Neural progenitor cell (in vitro differentiated cells): ENCODE data around the gene KDM5B. TPM values are rescaled to one million over a fixed set of nuclear protein-coding genes. Genes with fewer than 3 reads are reported as not detected.

Experiments used
- DNase-seq: peaks from one replicate; pipeline ENCODE4 v3.0.0-alpha.2; 2016; ENCODE audit warnings: low spot score
- H2AFZ ChIP-seq: fragments of 200-600 bp; sonication (generic); replicated peaks from 2 replicates; pipeline ENCODE4 v1.6.1; 2016; ENCODE audit warnings: antibody characterized with exemption
- H3F3A ChIP-seq: fragments of 200-600 bp; sonication (generic); 2 replicates; pipeline ENCODE4 v1.6.1; 2016; ENCODE audit warnings: antibody characterized with exemption, low read depth
- H3K27ac ChIP-seq: fragments of 200-600 bp; sonication (generic); 2 replicates; pipeline ENCODE4 v1.5.1; 2016; ENCODE audit warnings: mild to moderate bottlenecking
- H3K27me3 ChIP-seq: fragments of 200-600 bp; sonication (generic); 2 replicates; pipeline ENCODE4 v1.6.1; 2016; ENCODE audit warnings: mild to moderate bottlenecking, moderate library complexity
- H3K36me3 ChIP-seq: fragments of 200-600 bp; sonication (generic); 2 replicates; pipeline ENCODE4 v1.5.1; 2016
- H3K4me1 ChIP-seq: fragments of 200-600 bp; sonication (generic); 2 replicates; pipeline ENCODE4 v1.6.1; 2016; ENCODE audit warnings: mixed run types
- H3K4me2 ChIP-seq: fragments of 200-600 bp; sonication (generic); 2 replicates; pipeline ENCODE4 v1.6.1; 2016
- H3K4me3 ChIP-seq: fragments of 200-600 bp; sonication (generic); 2 replicates; pipeline ENCODE4 v1.5.1; 2016
- H3K79me2 ChIP-seq: fragments of 200-600 bp; sonication (generic); 2 replicates; pipeline ENCODE4 v1.6.1; 2016; ENCODE audit warnings: low read depth
- H3K9ac ChIP-seq: fragments of 200-600 bp; sonication (generic); 2 replicates; pipeline ENCODE4 v1.6.1; 2016
- H3K9me3 ChIP-seq: fragments of 200-600 bp; sonication (generic); 2 replicates; pipeline ENCODE4 v1.5.1; 2016; ENCODE audit warnings: low read depth
- H4K20me1 ChIP-seq: fragments of 200-600 bp; sonication (generic); 2 replicates; pipeline ENCODE4 v1.6.1; 2016; ENCODE audit warnings: low read depth
- H3K27ac Mint-ChIP-seq: 3 replicates; pipeline ENCODE4 v1.8.0; 2021; ENCODE audit warnings: mixed read lengths
- H3K27me3 Mint-ChIP-seq: 2 replicates; pipeline ENCODE4 v1.8.0; 2022; ENCODE audit warnings: low read depth, mild to moderate bottlenecking, inconsistent platforms, moderate library complexity, mixed read lengths; ENCODE audit not compliant: insufficient read depth
- H3K36me3 Mint-ChIP-seq: 3 replicates; pipeline ENCODE4 v1.8.0; 2021; ENCODE audit warnings: mixed read lengths
- H3K4me1 Mint-ChIP-seq: 3 replicates; pipeline ENCODE4 v1.8.0; 2021; ENCODE audit warnings: mixed read lengths
- H3K4me3 Mint-ChIP-seq: 3 replicates; pipeline ENCODE4 v1.8.0; 2021; ENCODE audit warnings: mild to moderate bottlenecking, moderate library complexity, mixed read lengths
- H3K9me3 Mint-ChIP-seq: 3 replicates; pipeline ENCODE4 v1.8.0; 2020; ENCODE audit warnings: mixed read lengths
- EZH2 ChIP-seq: fragments of 200-600 bp; sonication (generic); IDR thresholded peaks from 2 replicates; pipeline ENCODE4 v1.6.1; 2017; ENCODE audit warnings: antibody characterized with exemption, mild to moderate bottlenecking, moderate library complexity
- EZH2phosphoT487 ChIP-seq: fragments of 200-600 bp; sonication (generic); IDR thresholded peaks from 2 replicates; pipeline ENCODE4 v1.6.1; 2017; ENCODE audit warnings: antibody characterized with exemption
- total RNA-seq: library from RNA; depleted of rRNA; stranded (reverse); fragments of >200 nt; gene quantifications from 2 replicates; pipeline ENCODE4 v1.2.3, GENCODE V29; 2015; ENCODE audit warnings: low replicate concordance
- TF ChIP-seq, protein P1 (sequence below): fragments of 200-600 bp; sonication (generic); IDR thresholded peaks from 2 replicates; pipeline ENCODE4 v1.5.1; 2017; ENCODE audit warnings: antibody characterized with exemption, mild to moderate bottlenecking

The KDM5B gene
- total RNA-seq, 1 donor from 2014 or later = 283 TPM

DNA sequence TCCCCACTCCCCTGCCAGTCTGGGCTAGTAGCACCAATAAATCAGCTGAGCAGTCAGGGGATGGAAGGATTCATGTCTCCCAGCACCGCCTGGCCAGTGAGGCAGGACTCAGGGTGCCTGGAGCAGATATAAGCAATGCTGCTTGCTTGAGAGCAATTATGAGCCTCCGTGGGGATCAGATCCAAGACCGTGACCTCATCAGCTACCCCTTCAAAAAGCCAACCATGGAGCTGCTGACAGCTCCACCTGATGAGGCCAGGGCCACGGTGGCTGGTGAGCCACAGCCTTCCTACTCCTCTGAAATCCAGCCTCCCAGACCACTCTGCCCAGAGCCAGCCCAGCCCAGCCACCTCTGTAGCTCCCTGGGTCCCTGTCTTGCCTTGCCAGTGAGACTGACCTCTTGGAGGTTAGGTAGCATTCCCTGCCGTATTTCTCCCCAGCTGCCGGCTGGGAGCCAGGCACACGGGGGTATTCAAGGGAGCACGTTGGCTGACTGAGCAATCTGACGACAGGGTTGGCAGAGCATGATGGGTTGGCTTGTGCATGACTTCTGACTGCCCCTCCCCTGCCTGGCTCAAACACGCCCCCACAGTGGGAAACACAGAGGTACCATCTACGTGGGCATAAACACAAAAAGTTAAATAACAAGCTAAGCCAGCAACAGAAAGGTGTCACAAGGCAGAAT is 126.3 kb downstream of the KDM5B start:
- Mint-ChIP-seq H3K36me3 (no peaks in the 10 kb centered on the region), H3K27me3 (peaks cover 6% of the 10 kb centered on the region), H3K9me3 (no peaks in the 10 kb centered on the region), H3K4me3 (no peak overlapping the region), H3K27ac (no peak overlapping the region), H3K4me1 (no peaks in the 10 kb centered on the region)
- H3K9ac ChIP-seq = no peak overlapping the region
- peaks cover 12% of the 10 kb centered on the region for H3K4me1 ChIP-seq
- H3K4me3 ChIP-seq = no peak overlapping the region
- H2AFZ ChIP-seq = no peak overlapping the region
- no peak overlapping the region for H3K27ac ChIP-seq
- no peaks in the 10 kb centered on the region for H3K9me3 ChIP-seq
- no peaks in the 10 kb centered on the region for H3F3A ChIP-seq
- no peaks in the 10 kb centered on the region for H3K36me3 ChIP-seq
- TF ChIP-seq EZH2 (no peak), EZH2phosphoT487 (no peak)
- TF ChIP-seq, protein P1, sequence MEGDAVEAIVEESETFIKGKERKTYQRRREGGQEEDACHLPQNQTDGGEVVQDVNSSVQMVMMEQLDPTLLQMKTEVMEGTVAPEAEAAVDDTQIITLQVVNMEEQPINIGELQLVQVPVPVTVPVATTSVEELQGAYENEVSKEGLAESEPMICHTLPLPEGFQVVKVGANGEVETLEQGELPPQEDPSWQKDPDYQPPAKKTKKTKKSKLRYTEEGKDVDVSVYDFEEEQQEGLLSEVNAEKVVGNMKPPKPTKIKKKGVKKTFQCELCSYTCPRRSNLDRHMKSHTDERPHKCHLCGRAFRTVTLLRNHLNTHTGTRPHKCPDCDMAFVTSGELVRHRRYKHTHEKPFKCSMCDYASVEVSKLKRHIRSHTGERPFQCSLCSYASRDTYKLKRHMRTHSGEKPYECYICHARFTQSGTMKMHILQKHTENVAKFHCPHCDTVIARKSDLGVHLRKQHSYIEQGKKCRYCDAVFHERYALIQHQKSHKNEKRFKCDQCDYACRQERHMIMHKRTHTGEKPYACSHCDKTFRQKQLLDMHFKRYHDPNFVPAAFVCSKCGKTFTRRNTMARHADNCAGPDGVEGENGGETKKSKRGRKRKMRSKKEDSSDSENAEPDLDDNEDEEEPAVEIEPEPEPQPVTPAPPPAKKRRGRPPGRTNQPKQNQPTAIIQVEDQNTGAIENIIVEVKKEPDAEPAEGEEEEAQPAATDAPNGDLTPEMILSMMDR = no peak
- H3K4me2 ChIP-seq = no peak overlapping the region
- DNase-seq = no peak
- no peaks in the 10 kb centered on the region for H3K27me3 ChIP-seq
- peaks cover 12% of the 10 kb centered on the region for H4K20me1 ChIP-seq
- H3K79me2 ChIP-seq = no peaks in the 10 kb centered on the region

DNA sequence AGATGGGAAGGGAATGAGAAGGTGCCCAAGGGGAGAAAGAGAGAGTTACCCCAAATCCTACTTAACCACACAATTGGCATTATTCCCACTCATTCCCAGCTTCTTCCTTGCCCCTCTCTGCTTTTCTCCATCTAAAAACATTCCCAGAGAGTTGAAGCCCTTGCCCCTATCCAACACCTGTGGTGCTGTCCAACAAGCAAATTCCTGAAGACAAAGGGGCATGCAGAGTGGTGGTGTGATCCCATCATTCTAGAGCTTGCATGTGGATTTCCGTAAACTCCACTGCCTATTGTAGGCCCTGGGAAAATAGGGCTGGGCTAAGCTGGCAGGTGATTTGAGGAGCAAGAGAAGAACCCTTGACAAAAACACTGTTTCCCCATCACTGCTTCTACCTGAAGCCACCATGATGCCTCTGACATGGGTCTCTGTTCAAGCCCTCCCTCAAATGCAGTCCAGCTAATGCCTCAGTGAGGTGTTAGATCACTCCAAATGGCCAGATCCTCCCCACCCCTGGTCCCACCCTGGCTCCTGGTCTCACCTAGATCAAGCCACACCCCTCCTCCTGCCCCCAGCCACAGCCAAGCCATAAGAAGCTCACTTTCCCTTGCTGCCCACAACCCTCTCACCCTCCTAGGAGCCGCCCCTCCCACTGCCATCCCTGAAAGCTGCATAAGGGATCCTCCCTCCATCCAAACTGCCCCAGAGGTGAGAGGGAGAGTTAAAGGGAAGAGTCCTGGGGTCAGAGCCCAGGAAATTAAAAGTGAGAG is 127.5 kb downstream of the KDM5B start:
- TF ChIP-seq EZH2 (no peak), EZH2phosphoT487 (no peak)
- TF ChIP-seq, protein P1 = no peak
- no peak overlapping the region for H3K4me3 ChIP-seq
- Mint-ChIP-seq H3K27ac (no peak overlapping the region), H3K27me3 (peaks cover 10% of the 10 kb centered on the region), H3K4me1 (no peaks in the 10 kb centered on the region), H3K4me3 (no peak overlapping the region), H3K9me3 (no peaks in the 10 kb centered on the region), H3K36me3 (no peaks in the 10 kb centered on the region)
- peaks cover 12% of the 10 kb centered on the region for H4K20me1 ChIP-seq
- no peak overlapping the region for H2AFZ ChIP-seq
- no peak overlapping the region for H3K27ac ChIP-seq
- H3K27me3 ChIP-seq = no peaks in the 10 kb centered on the region
- H3K36me3 ChIP-seq = no peaks in the 10 kb centered on the region
- DNase-seq = peak; percentile 82
- H3K4me1 ChIP-seq = peaks cover 12% of the 10 kb centered on the region
- no peak overlapping the region for H3K4me2 ChIP-seq
- no peak overlapping the region for H3K9ac ChIP-seq
- H3K79me2 ChIP-seq = no peaks in the 10 kb centered on the region
- no peaks in the 10 kb centered on the region for H3K9me3 ChIP-seq
- no peaks in the 10 kb centered on the region for H3F3A ChIP-seq

- H3K9me3 Mint-ChIP-seq = no peaks in the 10 kb centered on the region
- Histone ChIP-seq H2AFZ (no peak overlapping the region), H3K9ac (no peak overlapping the region), H3K79me2 (no peaks in the 10 kb centered on the region), H3K9me3 (no peaks in the 10 kb centered on the region), H3K4me1 (peaks cover 12% of the 10 kb centered on the region), H3K4me3 (no peak overlapping the region), H3K27ac (no peak overlapping the region), H3F3A (no peaks in the 10 kb centered on the region), H3K36me3 (no peaks in the 10 kb centered on the region), H3K27me3 (no peaks in the 10 kb centered on the region), H3K4me2 (no peak overlapping the region), H4K20me1 (peaks cover 12% of the 10 kb centered on the region)
- no peaks in the 10 kb centered on the region for H3K36me3 Mint-ChIP-seq
- peaks cover 10% of the 10 kb centered on the region for H3K27me3 Mint-ChIP-seq
- no peak for TF ChIP-seq EZH2
- TF ChIP-seq, protein P1 = no peak
- TF ChIP-seq EZH2phosphoT487 = no peak
- no peaks in the 10 kb centered on the region for H3K4me1 Mint-ChIP-seq
- no peak overlapping the region for H3K27ac Mint-ChIP-seq
- no peak overlapping the region for H3K4me3 Mint-ChIP-seq
- no peak for DNase-seq
These were observed 128.6 kb downstream of the KDM5B start for GRCh38 chr1:202679406-202680177.
